Nephron (organoid): ENCODE data around the gene REPS2.

Source experiments
- H3K27ac Mint-ChIP-seq, 3 experiments: 2 replicates each; pipeline ENCODE4 v1.8.0; 2020; ENCODE audit warnings: mixed read lengths in 3 of 3, mild to moderate bottlenecking in 2 of 3, moderate library complexity in 1 of 3
- H3K27me3 Mint-ChIP-seq: 2 replicates; pipeline ENCODE4 v1.8.0; 2021; ENCODE audit warnings: low read depth, mild to moderate bottlenecking, moderate library complexity, mixed read lengths
- H3K36me3 Mint-ChIP-seq: 2 replicates; pipeline ENCODE4 v1.8.0; 2020; ENCODE audit warnings: low read depth, mixed read lengths
- H3K4me1 Mint-ChIP-seq: 2 replicates; pipeline ENCODE4 v1.8.0; 2020; ENCODE audit warnings: mixed read lengths
- H3K4me3 Mint-ChIP-seq, 3 experiments: 2 replicates each; pipeline ENCODE4 v1.8.0; 2020; ENCODE audit warnings: mild to moderate bottlenecking in 3 of 3, mixed read lengths in 3 of 3, moderate library complexity in 2 of 3
- H3K9me3 Mint-ChIP-seq: 2 replicates; pipeline ENCODE4 v1.8.0; 2020; ENCODE audit warnings: mixed read lengths
- CTCF ChIP-seq, 3 experiments: fragments of 200-600 bp; sonication (generic); IDR thresholded peaks; one replicate each; pipeline ENCODE4 v1.5.0; 2021; ENCODE audit warnings: antibody characterized with exemption in 3 of 3; ENCODE audit not compliant: unreplicated experiment in 3 of 3

REPS2 gene

GRCh38 chrX:17007134-17007768, 60.8 kb downstream of the REPS2 start:
- Mint-ChIP-seq H3K27me3 (peaks cover 9% of the 10 kb centered on the region), H3K4me3 (peak overlapping the region in 2 of 3 experiments; percentile 38 to 46), H3K4me1 (peaks cover 52% of the 10 kb centered on the region), H3K9me3 (no peaks in the 10 kb centered on the region), H3K36me3 (no peaks in the 10 kb centered on the region), H3K27ac (peak overlapping the region; percentile 69 to 82 (median 74))
- TF ChIP-seq CTCF (IDR thresholded peaks at IDR 0.05; ENCODE audit: unreplicated experiment in 3 of 3): peak in 1 of 3 experiments; percentile 18

GRCh38 chrX:17009856-17010625, 63.6 kb downstream of the REPS2 start:
- peaks cover 13% of the 10 kb centered on the region for H3K27me3 Mint-ChIP-seq
- no peak for TF ChIP-seq CTCF (IDR thresholded peaks at IDR 0.05; ENCODE audit: unreplicated experiment in 3 of 3)
- no peaks in the 10 kb centered on the region for H3K36me3 Mint-ChIP-seq
- no peaks in the 10 kb centered on the region for H3K9me3 Mint-ChIP-seq
- peak overlapping the region; percentile 74 to 94 (median 93) for H3K27ac Mint-ChIP-seq
- peaks cover 37% of the 10 kb centered on the region for H3K4me1 Mint-ChIP-seq
- H3K4me3 Mint-ChIP-seq: peak overlapping the region in 2 of 3 experiments; percentile 14 to 33

GRCh38 chrX:17012465-17012864, 66.0 kb downstream of the REPS2 start:
- H3K27me3 Mint-ChIP-seq: peaks cover 13% of the 10 kb centered on the region
- H3K9me3 Mint-ChIP-seq: no peaks in the 10 kb centered on the region
- H3K36me3 Mint-ChIP-seq: no peaks in the 10 kb centered on the region
- H3K4me3 Mint-ChIP-seq: no peak overlapping the region
- peak overlapping the region in 2 of 3 experiments; percentile 12 to 68 for H3K27ac Mint-ChIP-seq
- TF ChIP-seq CTCF (IDR thresholded peaks at IDR 0.05; ENCODE audit: unreplicated experiment in 3 of 3): no peak
- H3K4me1 Mint-ChIP-seq: peaks cover 17% of the 10 kb centered on the region

DNA sequence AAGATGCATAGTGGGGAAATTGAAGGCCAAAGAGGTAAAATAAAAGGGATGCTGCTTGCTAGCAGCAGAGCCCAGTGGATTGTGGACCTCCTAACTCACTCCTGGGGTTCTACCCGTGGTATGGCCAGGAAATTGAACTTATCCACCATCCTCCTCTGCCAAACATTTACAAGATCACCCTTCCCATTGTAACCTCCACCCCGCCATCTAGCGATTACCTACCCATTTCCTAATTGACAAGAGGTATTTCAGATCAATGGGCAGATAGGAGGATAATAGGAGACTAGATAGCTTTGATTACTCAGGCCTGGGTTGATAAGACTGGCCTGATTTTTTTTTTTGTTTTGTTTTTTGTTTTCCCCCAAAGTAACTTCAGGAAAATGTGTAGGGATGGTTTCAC, 67.8 kb downstream of the REPS2 start:
- no peaks in the 10 kb centered on the region for H3K9me3 Mint-ChIP-seq
- H3K27me3 Mint-ChIP-seq: peaks cover 9% of the 10 kb centered on the region
- H3K4me1 Mint-ChIP-seq: peaks cover 12% of the 10 kb centered on the region
- H3K4me3 Mint-ChIP-seq: no peak overlapping the region
- H3K36me3 Mint-ChIP-seq: no peaks in the 10 kb centered on the region
- no peak for TF ChIP-seq CTCF (IDR thresholded peaks at IDR 0.05; ENCODE audit: unreplicated experiment in 3 of 3)
- H3K27ac Mint-ChIP-seq: peak overlapping the region in 2 of 3 experiments; percentile 12 to 38

- Mint-ChIP-seq H3K36me3 (no peaks in the 10 kb centered on the region), H3K27me3 (peaks cover 4% of the 10 kb centered on the region), H3K4me1 (peaks cover 25% of the 10 kb centered on the region), H3K9me3 (no peaks in the 10 kb centered on the region), H3K4me3 (no peak overlapping the region), H3K27ac (no peak overlapping the region)
- TF ChIP-seq CTCF (IDR thresholded peaks at IDR 0.05; ENCODE audit: unreplicated experiment in 3 of 3): no peak
Observed at GRCh38 chrX:17017134-17017533, 70.7 kb downstream of the REPS2 start.
